Peyer's patch (tissue), 4 donors: Measurements from ENCODE around the gene PEX16.

Experiments used
- POLR2A ChIP-seq, 2 donors: fragments of 450-650 bp; IDR thresholded peaks; one replicate each; pipeline ENCODE4 v1.5.1; 2017; ENCODE audit warnings: antibody characterized with exemption in 2 of 2, mild to moderate bottlenecking in 2 of 2, moderate library complexity in 2 of 2
- TF ChIP-seq, protein P1 (sequence below), 6 experiments: fragments of 450-650 bp in 4 of 6; fragments of 200-600 bp in 2 of 6; sonication (generic) in 1 of 6; IDR thresholded peaks; one replicate each; pipeline ENCODE4 v1.5.1; 2017 to 2019; ENCODE audit warnings: antibody characterized with exemption in 6 of 6, mild to moderate bottlenecking in 3 of 6, moderate library complexity in 1 of 6

DNA sequence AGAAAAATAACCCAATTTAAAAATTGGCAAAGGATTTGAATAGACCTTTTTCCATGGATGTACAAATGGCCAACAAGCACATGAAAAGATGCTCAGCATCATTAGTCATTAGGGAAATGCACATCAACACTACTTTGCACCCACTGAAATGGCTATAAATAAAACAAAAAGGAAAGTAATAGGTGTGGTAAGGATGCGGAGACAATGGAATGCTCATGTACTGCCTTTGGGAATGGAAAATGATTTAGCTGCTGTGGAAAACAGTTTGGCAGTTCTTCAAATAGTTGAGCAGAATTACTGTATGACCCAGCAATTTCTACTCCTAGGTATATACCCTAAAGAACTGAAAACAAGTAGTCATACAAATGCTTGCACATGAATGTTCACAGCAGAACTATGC lies 42.2 kb upstream of the PEX16 start:
- TF ChIP-seq, protein P1, sequence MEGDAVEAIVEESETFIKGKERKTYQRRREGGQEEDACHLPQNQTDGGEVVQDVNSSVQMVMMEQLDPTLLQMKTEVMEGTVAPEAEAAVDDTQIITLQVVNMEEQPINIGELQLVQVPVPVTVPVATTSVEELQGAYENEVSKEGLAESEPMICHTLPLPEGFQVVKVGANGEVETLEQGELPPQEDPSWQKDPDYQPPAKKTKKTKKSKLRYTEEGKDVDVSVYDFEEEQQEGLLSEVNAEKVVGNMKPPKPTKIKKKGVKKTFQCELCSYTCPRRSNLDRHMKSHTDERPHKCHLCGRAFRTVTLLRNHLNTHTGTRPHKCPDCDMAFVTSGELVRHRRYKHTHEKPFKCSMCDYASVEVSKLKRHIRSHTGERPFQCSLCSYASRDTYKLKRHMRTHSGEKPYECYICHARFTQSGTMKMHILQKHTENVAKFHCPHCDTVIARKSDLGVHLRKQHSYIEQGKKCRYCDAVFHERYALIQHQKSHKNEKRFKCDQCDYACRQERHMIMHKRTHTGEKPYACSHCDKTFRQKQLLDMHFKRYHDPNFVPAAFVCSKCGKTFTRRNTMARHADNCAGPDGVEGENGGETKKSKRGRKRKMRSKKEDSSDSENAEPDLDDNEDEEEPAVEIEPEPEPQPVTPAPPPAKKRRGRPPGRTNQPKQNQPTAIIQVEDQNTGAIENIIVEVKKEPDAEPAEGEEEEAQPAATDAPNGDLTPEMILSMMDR (IDR thresholded peaks at IDR 0.05) = no peak
- TF ChIP-seq POLR2A (IDR thresholded peaks at IDR 0.05) = no peak
